WTC11 (cell line): ENCODE data around the gene RAB10. TPM values are rescaled to one million over a fixed set of nuclear protein-coding genes. Genes with fewer than 3 reads are reported as not detected.
"Not testable (repeated sequence)": the region's sequence is repeated elsewhere in the genome, so short reads cannot be mapped to it uniquely, and the experiment has no call there.

Experiments
- ATAC-seq: fragments of 200-7000 bp; cut with Tn5 transposase; 2 replicates; pipeline ENCODE4 v1.10.0; 2021; ENCODE audit warnings: mild to moderate bottlenecking, moderate library complexity
- CTCF ChIA-PET: fragments of 300-600 bp; sonication (Branson Sonifier 250); formaldehyde crosslinking; loops from one replicate; lab custom pipeline; 2021; ENCODE audit warnings: antibody characterized with exemption; lab: Charles Lee
- POLR2A ChIA-PET: fragments of 350-600 bp; sonication (Branson Sonifier 250); formaldehyde crosslinking; loops from one replicate; lab custom pipeline; 2021; ENCODE audit warnings: antibody characterized with exemption; lab: Charles Lee
- DNase-seq: peaks from one replicate; pipeline ENCODE4 v3.0.0; 2021; ENCODE audit warnings: low spot score
- H3K27ac Mint-ChIP-seq: 2 replicates; pipeline ENCODE4 v1.8.0; 2021; ENCODE audit warnings: mixed read lengths
- H3K27me3 Mint-ChIP-seq: 2 replicates; pipeline ENCODE4 v1.8.0; 2021; ENCODE audit warnings: low read depth, mild to moderate bottlenecking, moderate library complexity, mixed read lengths
- H3K36me3 Mint-ChIP-seq: 2 replicates; pipeline ENCODE4 v1.8.0; 2021; ENCODE audit warnings: mixed read lengths
- H3K4me1 Mint-ChIP-seq: 2 replicates; pipeline ENCODE4 v1.8.0; 2022; ENCODE audit warnings: mixed read lengths
- H3K4me3 Mint-ChIP-seq: 2 replicates; pipeline ENCODE4 v1.8.0; 2021; ENCODE audit warnings: mild to moderate bottlenecking, moderate library complexity, mixed read lengths
- H3K9me3 Mint-ChIP-seq: 2 replicates; pipeline ENCODE4 v1.8.0; 2021; ENCODE audit warnings: mixed read lengths
- ARID4B ChIP-seq: sonication (generic); formaldehyde crosslinking; IDR thresholded peaks from 2 replicates; pipeline ENCODE4 v1.8.0; 2023; ENCODE audit warnings: missing genetic modification reagents, mild to moderate bottlenecking, borderline replicate concordance
- CREM ChIP-seq: sonication (generic); formaldehyde crosslinking; IDR thresholded peaks from 2 replicates; pipeline ENCODE4 v1.8.1; 2022; ENCODE audit warnings: mild to moderate bottlenecking, missing genetic modification reagents, moderate library complexity
- ETV6 ChIP-seq: sonication (generic); formaldehyde crosslinking; IDR thresholded peaks from 2 replicates; pipeline ENCODE4 v1.8.1; 2022; ENCODE audit warnings: mild to moderate bottlenecking, missing genetic modification reagents
- FOXJ3 ChIP-seq: sonication (generic); formaldehyde crosslinking; IDR thresholded peaks from 2 replicates; pipeline ENCODE4 v1.9.0; 2021; ENCODE audit warnings: missing genetic modification reagents, mild to moderate bottlenecking, borderline replicate concordance
- GABPB1 ChIP-seq: sonication (generic); formaldehyde crosslinking; IDR thresholded peaks from 2 replicates; pipeline ENCODE4 v1.8.1; 2023; ENCODE audit warnings: mild to moderate bottlenecking, missing genetic modification reagents
- GRHL2 ChIP-seq: fragments of 250-450 bp; sonication (Bioruptor Pico); IDR thresholded peaks from 2 replicates; pipeline ENCODE4 v1.8.0; 2022; ENCODE audit warnings: mild to moderate bottlenecking, moderate library complexity; ENCODE audit not compliant: insufficient replicate concordance, severe bottlenecking
- HMGXB4 ChIP-seq: sonication (generic); formaldehyde crosslinking; IDR thresholded peaks from 2 replicates; pipeline ENCODE4 v1.8.1; 2023; ENCODE audit warnings: mild to moderate bottlenecking, moderate library complexity, missing genetic modification reagents
- OVOL2 ChIP-seq: fragments of 250-450 bp; sonication (Bioruptor Pico); IDR thresholded peaks from 2 replicates; pipeline ENCODE4 v1.9.0; 2021; ENCODE audit warnings: mild to moderate bottlenecking, borderline replicate concordance
- PRRX2 ChIP-seq: fragments of 250-450 bp; sonication (Bioruptor Pico); IDR thresholded peaks from 2 replicates; pipeline ENCODE4 v1.8.0; 2021; ENCODE audit warnings: mild to moderate bottlenecking
- RORB ChIP-seq: fragments of 250-450 bp; sonication (Bioruptor Pico); IDR thresholded peaks from 2 replicates; pipeline ENCODE4 v1.9.0; 2021; ENCODE audit warnings: mild to moderate bottlenecking
- ZNF396 ChIP-seq: fragments of 250-450 bp; sonication (Bioruptor Pico); IDR thresholded peaks from 2 replicates; pipeline ENCODE4 v1.8.0; 2021; ENCODE audit warnings: mild to moderate bottlenecking, moderate library complexity, borderline replicate concordance
- ZNF416 ChIP-seq: fragments of 250-450 bp; sonication (Bioruptor Pico); IDR thresholded peaks from 2 replicates; pipeline ENCODE4 v1.9.0; 2021; ENCODE audit warnings: mild to moderate bottlenecking, inconsistent platforms
- ZNF512 ChIP-seq: sonication (generic); formaldehyde crosslinking; IDR thresholded peaks from 2 replicates; pipeline ENCODE4 v1.8.1; 2022; ENCODE audit warnings: missing genetic modification reagents, borderline replicate concordance
- total RNA-seq: library from RNA; stranded (reverse); gene quantifications from 3 replicates; pipeline ENCODE4 v1.2.3, GENCODE V29; 2021

RAB10 gene
- total RNA-seq, 1 experiment from 2014 or later, result 127 TPM

GRCh38 chr2:25998816-25999383 lies 35.0 kb upstream of the RAB10 start:
- H3K27ac Mint-ChIP-seq, result peak overlapping the region; percentile 21
- not testable (repeated sequence) for ATAC-seq, H3K4me1 Mint-ChIP-seq, H3K4me3 Mint-ChIP-seq, H3K9me3 Mint-ChIP-seq, DNase-seq, H3K36me3 Mint-ChIP-seq
- CTCF ChIA-PET, result interaction anchor here (0.6 to 1.5 kb wide), 5 partner anchors 13 to 315 kb away, joined by 3 to 7 read pairs (median 4); no protein-coding TSS in a partner anchor
- TF ChIP-seq ZNF512 (CRISPR knock-in tag), result 0 out of 2 replicates have a peak, but pooled peaks have one; percentile 81
- TF ChIP-seq, all 79 proteins: peak for 1; not testable (repeated sequence) for 78
- POLR2A ChIA-PET, H3K27me3 Mint-ChIP-seq: not testable (repeated sequence)

GRCh38 chr2:25999406-25999805 lies 34.5 kb upstream of the RAB10 start:
- H3K36me3 Mint-ChIP-seq, H3K27me3 Mint-ChIP-seq, ATAC-seq, DNase-seq, H3K4me1 Mint-ChIP-seq, CTCF ChIA-PET, H3K4me3 Mint-ChIP-seq, H3K9me3 Mint-ChIP-seq, POLR2A ChIA-PET: not testable (repeated sequence)
- H3K27ac Mint-ChIP-seq, result peak overlapping the region; percentile 21; the same call in 1 of the 2 replicates
- peak; percentile 93 for TF ChIP-seq GABPB1 (CRISPR knock-in tag)

- no peak overlapping the region for H3K27ac Mint-ChIP-seq
- ATAC-seq (no peak), DNase-seq (no peak)
- H3K9me3 Mint-ChIP-seq, result no peaks in the 10 kb centered on the region
- no peaks in the 10 kb centered on the region for H3K36me3 Mint-ChIP-seq
- H3K4me1 Mint-ChIP-seq, result peaks cover 4% of the 10 kb centered on the region
- ChIA-PET POLR2A (no interaction called here), CTCF (interaction anchor here (0.9 to 1.7 kb wide), 2 partner anchors 9 to 12 kb away, joined by 3 to 6 read pairs; no protein-coding TSS in a partner anchor)
- no peaks in the 10 kb centered on the region for H3K27me3 Mint-ChIP-seq
- no peak for TF ChIP-seq GRHL2
- no peak for TF ChIP-seq CREM (CRISPR knock-in tag)
- TF ChIP-seq PRRX2 (CRISPR knock-in tag), result no peak
- no peak for TF ChIP-seq RORB (CRISPR knock-in tag)
- no peak for TF ChIP-seq ZNF416 (CRISPR knock-in tag)
- no peak for TF ChIP-seq FOXJ3 (CRISPR knock-in tag)
- TF ChIP-seq ETV6 (CRISPR knock-in tag), result no peak
- TF ChIP-seq HMGXB4 (CRISPR knock-in tag), result no peak
- TF ChIP-seq ARID4B (CRISPR knock-in tag), result no peak
- TF ChIP-seq OVOL2 (CRISPR knock-in tag), result no peak
- TF ChIP-seq ZNF396 (CRISPR knock-in tag), result no peak
- no peak overlapping the region for H3K4me3 Mint-ChIP-seq
Observed at GRCh38 chr2:26000561-26001082, 33.3 kb upstream of the RAB10 start.
